H9 (cell line): ENCODE data around the gene ZNF318. TPM values are rescaled to one million over a fixed set of nuclear protein-coding genes. Genes with fewer than 3 reads are reported as not detected.

ENCODE experiments used
- DNase-seq: peaks from one replicate; pipeline ENCODE4 v3.0.0-alpha.2; 2017
- H2AFZ ChIP-seq: one replicate; pipeline ENCODE4 v1.6.1; 2013; ENCODE audit warnings: mild to moderate bottlenecking, low read length, control low read depth, moderate library complexity
- H2AK5ac ChIP-seq: 2 replicates; pipeline ENCODE4 v1.6.1; 2013; ENCODE audit warnings: low read length, control low read depth, mixed read lengths; ENCODE audit not compliant: insufficient read length
- H2BK120ac ChIP-seq: one replicate; pipeline ENCODE4 v1.6.1; 2013; ENCODE audit warnings: low read depth, mild to moderate bottlenecking, low read length, control low read depth, inconsistent platforms; ENCODE audit not compliant: poor library complexity, severe bottlenecking
- H2BK12ac ChIP-seq: 2 replicates; pipeline ENCODE4 v1.6.1; 2013; ENCODE audit warnings: low read length, control low read depth, mixed read lengths, low read depth; ENCODE audit not compliant: insufficient read length
- H2BK15ac ChIP-seq: 2 replicates; pipeline ENCODE4 v1.6.1; 2013; ENCODE audit warnings: low read depth, low read length, control low read depth
- H2BK20ac ChIP-seq: one replicate; pipeline ENCODE4 v1.6.1; 2013; ENCODE audit warnings: low read depth, mild to moderate bottlenecking, low read length, control low read depth, inconsistent platforms; ENCODE audit not compliant: poor library complexity, severe bottlenecking
- H2BK5ac ChIP-seq: 2 replicates; pipeline ENCODE4 v1.6.1; 2013; ENCODE audit warnings: low read length, control low read depth, mixed read lengths; ENCODE audit not compliant: insufficient read length
- H3K14ac ChIP-seq: 2 replicates; pipeline ENCODE4 v1.6.1; 2013; ENCODE audit warnings: low read length, control low read depth; ENCODE audit not compliant: insufficient read depth
- H3K18ac ChIP-seq: 2 replicates; pipeline ENCODE4 v1.6.1; 2013; ENCODE audit warnings: low read depth, mild to moderate bottlenecking, mixed read lengths, low read length, control low read depth; ENCODE audit not compliant: insufficient read length
- H3K23ac ChIP-seq: 2 replicates; pipeline ENCODE4 v1.6.1; 2013; ENCODE audit warnings: low read length, control low read depth, mixed read lengths, low read depth; ENCODE audit not compliant: insufficient read length
- H3K23me2 ChIP-seq: 2 replicates; pipeline ENCODE4 v1.6.1; 2013; ENCODE audit warnings: low read depth, mild to moderate bottlenecking, mixed read lengths, low read length, control low read depth; ENCODE audit not compliant: insufficient read length, poor library complexity, severe bottlenecking
- H3K27ac ChIP-seq: 2 replicates; pipeline ENCODE4 v1.5.1; 2013; ENCODE audit warnings: low read length, control low read depth, mixed read lengths, low read depth; ENCODE audit not compliant: insufficient read length
- H3K27me3 ChIP-seq: 2 replicates; pipeline ENCODE4 v1.6.1; 2013; ENCODE audit warnings: low read length, control low read depth, inconsistent platforms; ENCODE audit not compliant: insufficient read depth
- H3K4ac ChIP-seq: 2 replicates; pipeline ENCODE4 v1.6.1; 2013; ENCODE audit warnings: low read depth, mild to moderate bottlenecking, control low read depth, inconsistent platforms, low read length, moderate library complexity
- H3K4me1 ChIP-seq: 2 replicates; pipeline ENCODE4 v1.6.1; 2013; ENCODE audit warnings: low read length, control low read depth, inconsistent platforms; ENCODE audit not compliant: insufficient read depth
- H3K4me2 ChIP-seq: 2 replicates; pipeline ENCODE4 v1.6.1; 2013; ENCODE audit warnings: low read length, control low read depth, mixed read lengths; ENCODE audit not compliant: insufficient read length, insufficient read depth
- H3K56ac ChIP-seq: 2 replicates; pipeline ENCODE4 v1.6.1; 2013; ENCODE audit warnings: low read depth, mild to moderate bottlenecking, mixed read lengths, low read length, control low read depth; ENCODE audit not compliant: insufficient read length
- H3K79me1 ChIP-seq: 2 replicates; pipeline ENCODE4 v1.6.1; 2013; ENCODE audit warnings: low read depth, mild to moderate bottlenecking, moderate library complexity, low read length, control low read depth, inconsistent platforms; ENCODE audit not compliant: insufficient read depth, poor library complexity, severe bottlenecking
- H3K79me2 ChIP-seq: 2 replicates; pipeline ENCODE4 v1.6.1; 2013; ENCODE audit warnings: low read length, control low read depth, inconsistent platforms; ENCODE audit not compliant: insufficient read depth
- H3K9ac ChIP-seq: 2 replicates; pipeline ENCODE4 v1.6.1; 2013; ENCODE audit warnings: low read length, control low read depth, mixed read lengths; ENCODE audit not compliant: insufficient read length; ENCODE audit errors: extremely low read depth
- H3K9me3 ChIP-seq: one replicate; pipeline ENCODE4 v1.6.1; 2013; ENCODE audit warnings: low read depth, low read length, inconsistent platforms; ENCODE audit not compliant: control insufficient read depth
- H3T11ph ChIP-seq: one replicate; pipeline ENCODE4 v1.6.1; 2013; ENCODE audit warnings: mild to moderate bottlenecking, low read length, control low read depth, inconsistent platforms
- H4K20me1 ChIP-seq: one replicate; pipeline ENCODE4 v1.6.1; 2013; ENCODE audit not compliant: control insufficient read depth, insufficient read length, insufficient read depth
- H4K5ac ChIP-seq: 2 replicates; pipeline ENCODE4 v1.6.1; 2013; ENCODE audit warnings: low read depth, mild to moderate bottlenecking, mixed read lengths, low read length, control low read depth; ENCODE audit not compliant: insufficient read length
- H4K8ac ChIP-seq: replicated peaks from 2 replicates; pipeline ENCODE4 v1.6.1; 2013; ENCODE audit warnings: low read length, control low read depth, mixed read lengths, low read depth; ENCODE audit not compliant: insufficient read length
- H4K91ac ChIP-seq: 2 replicates; pipeline ENCODE4 v1.6.1; 2013; ENCODE audit warnings: low read depth, mild to moderate bottlenecking, moderate library complexity, mixed read lengths, low read length, control low read depth; ENCODE audit not compliant: insufficient read length
- H3K27ac Mint-ChIP-seq, 3 experiments: 2 replicates in 2 of 3; 3 replicates in 1 of 3; pipeline ENCODE4 v1.8.0; 2020 to 2021; ENCODE audit warnings: mixed read lengths in 3 of 3, mild to moderate bottlenecking in 1 of 3, moderate library complexity in 1 of 3
- H3K27me3 Mint-ChIP-seq: 2 replicates; pipeline ENCODE4 v1.8.0; 2021; ENCODE audit warnings: low read depth, mild to moderate bottlenecking, moderate library complexity, mixed read lengths
- H3K36me3 Mint-ChIP-seq, 3 experiments: 2 replicates in 2 of 3; 3 replicates in 1 of 3; pipeline ENCODE4 v1.8.0; 2020 to 2021; ENCODE audit warnings: low read depth in 3 of 3, mixed read lengths in 3 of 3; ENCODE audit not compliant: insufficient read depth in 1 of 3
- H3K4me1 Mint-ChIP-seq, 2 experiments: 2 replicates each; pipeline ENCODE4 v1.8.0; 2020; ENCODE audit warnings: mixed read lengths in 2 of 2
- H3K4me3 Mint-ChIP-seq, 2 experiments: 2 replicates in 1 of 2; 3 replicates in 1 of 2; pipeline ENCODE4 v1.8.0; 2020 to 2021; ENCODE audit warnings: mild to moderate bottlenecking in 2 of 2, mixed read lengths in 2 of 2, moderate library complexity in 1 of 2
- H3K9me3 Mint-ChIP-seq, 2 experiments: 2 replicates in 1 of 2; 3 replicates in 1 of 2; pipeline ENCODE4 v1.8.0; 2020; ENCODE audit warnings: mild to moderate bottlenecking in 2 of 2, mixed read lengths in 2 of 2, moderate library complexity in 1 of 2
- CTCF ChIP-seq: fragments of 200-600 bp; sonication (generic); conservative IDR thresholded peaks from 3 replicates; pipeline ENCODE4 v1.8.0; 2021; ENCODE audit warnings: antibody characterized with exemption, mild to moderate bottlenecking
- WGBS: extraction: QIAGEN DNeasy Blood & Tissue Kit; methylation state at CpG from one replicate; pipeline ENCODE4 v1.1.7; 2013; ENCODE audit warnings: missing lambda C conversion rate, low lambda C conversion rate, mixed read lengths; ENCODE audit not compliant: insufficient read length; ENCODE audit errors: extremely low coverage; 5-methylcytosine and 5-hydroxymethylcytosine counted together
- long read RNA-seq: library from polyadenylated mRNA; unstranded; transcript quantifications from one replicate; pipeline ENCODE4 v2.0.0, GENCODE V29; 2020
- total RNA-seq: library from RNA; stranded (reverse); gene quantifications from 2 replicates; pipeline ENCODE4 v1.2.1, GENCODE V29; 2021

ZNF318 gene
- 15.0 and 16.3 TPM in 2 replicates for total RNA-seq
- long read RNA-seq, full-length matches to known transcripts = 1 of 32 reads
- long read RNA-seq, partial matches to known transcripts = 9 of 32 reads
- long read RNA-seq, other reads (novel, unspliced or antisense) = 22 of 32 reads

- Histone ChIP-seq H2BK15ac (no peak within 1 kb of the TSS), H2BK5ac (no peak within 1 kb of the TSS), H4K91ac (no peak within 1 kb of the TSS), H2AFZ (no peak within 1 kb of the TSS), H3K23me2 (peaks cover 8% of the 10 kb centered on the region), H3K4me1 (0 out of 2 replicates have a peak, but pooled peaks cover 2% of the 10 kb centered on the region), H3K18ac (no peak within 1 kb of the TSS), H3K79me2 (no peaks in the 10 kb centered on the region; the same call in 1 of the 2 replicates), H3K79me1 (no peaks in the 10 kb centered on the region), H2BK120ac (no peak within 1 kb of the TSS), H2BK12ac (no peak within 1 kb of the TSS), H3K27ac (no peak within 1 kb of the TSS), H3K23ac (no peak within 1 kb of the TSS), H3K4me2 (peak within 1 kb of the TSS; percentile 68), H4K8ac (no peak within 1 kb of the TSS), H4K5ac (no peak within 1 kb of the TSS), H3K4ac (no peak within 1 kb of the TSS), H4K20me1 (no peaks in the 10 kb centered on the region), H3K56ac (no peak within 1 kb of the TSS), H2BK20ac (no peak within 1 kb of the TSS), H3K9ac (peak within 1 kb of the TSS; percentile 25), H2AK5ac (no peak within 1 kb of the TSS), H3K9me3 (no peaks in the 10 kb centered on the region), H3T11ph (no peak within 1 kb of the TSS), H3K27me3 (no peaks in the 10 kb centered on the region; the same call in 1 of the 2 replicates), H3K14ac (no peak within 1 kb of the TSS)
- TF ChIP-seq CTCF = no peak
- Mint-ChIP-seq H3K27ac (peak within 1 kb of the TSS; percentile 74 to 92 (median 74); a peak in 4 of 7 replicates), H3K36me3 (peaks cover 0 to 13% (median 9%) of the 10 kb centered on the region in 3 experiments; a peak in 5 of 7 replicates), H3K4me1 (peaks cover 17 to 22% of the 10 kb centered on the region in 2 experiments), H3K9me3 (no peaks in the 10 kb centered on the region), H3K27me3 (peaks cover 17% of the 10 kb centered on the region), H3K4me3 (peak within 1 kb of the TSS; percentile 78 to 91)
- WGBS = no CpG with 5 or more reads among the region's 104 CpGs
- DNase-seq = peak; percentile 96
Observed at GRCh38 chr6:43369174-43370002, at the start of gene ZNF318. TSS of gene ZNF318 (minus strand) at chr6:43369647. CDS start at chr6:43369365, 282 bp downstream.
